Neuronal stem cell (in vitro differentiated cells): ENCODE measurements around the gene ZNF571.

ENCODE experiments used
- DNase-seq: peaks from one replicate; pipeline ENCODE4 v3.0.0-alpha.2; 2013; ENCODE audit warnings: low spot score
- H2AFZ ChIP-seq: one replicate; pipeline ENCODE4 v1.6.1; 2013; ENCODE audit warnings: mild to moderate bottlenecking, low read length, inconsistent platforms
- H2AK5ac ChIP-seq: 2 replicates; pipeline ENCODE4 v1.6.1; 2013; ENCODE audit warnings: low read depth, mild to moderate bottlenecking, inconsistent platforms, low read length, moderate library complexity, mixed read lengths
- H2BK120ac ChIP-seq: 2 replicates; pipeline ENCODE4 v1.6.1; 2013; ENCODE audit warnings: low read depth, mild to moderate bottlenecking, inconsistent platforms, low read length, moderate library complexity, mixed read lengths
- H2BK12ac ChIP-seq: one replicate; pipeline ENCODE4 v1.6.1; 2013; ENCODE audit warnings: low read length, inconsistent platforms
- H2BK15ac ChIP-seq: 2 replicates; pipeline ENCODE4 v1.6.1; 2013; ENCODE audit warnings: mild to moderate bottlenecking, low read length, inconsistent platforms, mixed read lengths
- H2BK5ac ChIP-seq: one replicate; pipeline ENCODE4 v1.6.1; 2013; ENCODE audit warnings: inconsistent platforms, mild to moderate bottlenecking, low read length, moderate library complexity
- H3K14ac ChIP-seq: one replicate; pipeline ENCODE4 v1.6.1; 2013; ENCODE audit warnings: low read length, inconsistent platforms
- H3K18ac ChIP-seq: 2 replicates; pipeline ENCODE4 v1.6.1; 2013; ENCODE audit warnings: low read length, inconsistent platforms
- H3K23ac ChIP-seq: 2 replicates; pipeline ENCODE4 v1.6.1; 2013; ENCODE audit warnings: low read depth, mild to moderate bottlenecking, mixed read lengths, low read length, inconsistent platforms; ENCODE audit not compliant: poor library complexity
- H3K27ac ChIP-seq: replicated peaks from 3 replicates; pipeline ENCODE4 v1.5.1; 2013; ENCODE audit warnings: low read length, inconsistent platforms
- H3K27me3 ChIP-seq, 3 experiments: 2 replicates each; pipeline ENCODE4 v1.6.1; 2013; ENCODE audit warnings: low read length in 3 of 3, mild to moderate bottlenecking in 2 of 3, inconsistent platforms in 1 of 3, low read depth in 1 of 3, mixed read lengths in 1 of 3, moderate library complexity in 1 of 3; ENCODE audit not compliant: control insufficient read depth in 3 of 3, insufficient read depth in 3 of 3
- H3K36me3 ChIP-seq, 2 donors: replicated peaks in 1 of 2; 2 replicates each; pipeline ENCODE4 v1.6.1; 2013; ENCODE audit warnings: low read length in 2 of 2; ENCODE audit not compliant: control insufficient read depth in 2 of 2, insufficient read depth in 2 of 2
- H3K4ac ChIP-seq: 2 replicates; pipeline ENCODE4 v1.6.1; 2013; ENCODE audit warnings: inconsistent platforms, mild to moderate bottlenecking, low read length, moderate library complexity
- H3K4me1 ChIP-seq, 2 donors: 1 replicate in 1 of 2; 2 replicates in 1 of 2; pipeline ENCODE4 v1.6.1; 2013; ENCODE audit warnings: low read length in 2 of 2, low read depth in 1 of 2; ENCODE audit not compliant: control insufficient read depth in 2 of 2, insufficient read depth in 1 of 2
- H3K4me2 ChIP-seq: one replicate; pipeline ENCODE4 v1.6.1; 2013; ENCODE audit warnings: mild to moderate bottlenecking, low read length, inconsistent platforms; ENCODE audit not compliant: insufficient read depth, poor library complexity, severe bottlenecking
- H3K4me3 ChIP-seq, 2 donors: 2 replicates each; pipeline ENCODE4 v1.5.1; 2013; ENCODE audit warnings: low read length in 2 of 2, mild to moderate bottlenecking in 2 of 2, inconsistent platforms in 1 of 2, moderate library complexity in 1 of 2
- H3K79me1 ChIP-seq: one replicate; pipeline ENCODE4 v1.6.1; 2013; ENCODE audit warnings: low read depth, mild to moderate bottlenecking, inconsistent platforms, low read length, moderate library complexity
- H3K9ac ChIP-seq: one replicate; pipeline ENCODE4 v1.6.1; 2013; ENCODE audit warnings: mild to moderate bottlenecking, low read depth, low read length, inconsistent platforms; ENCODE audit not compliant: poor library complexity
- H3K9me3 ChIP-seq, 2 donors: replicated peaks in 1 of 2; 2 replicates each; pipeline versions ENCODE3 to v1.6.1; 2013; ENCODE audit warnings: low read length in 2 of 2, mild to moderate bottlenecking in 2 of 2, inconsistent platforms in 1 of 2, low read depth in 1 of 2, mixed read lengths in 1 of 2, moderate library complexity in 1 of 2; ENCODE audit not compliant: control insufficient read depth in 2 of 2, insufficient read depth in 1 of 2
- H4K8ac ChIP-seq: one replicate; pipeline ENCODE4 v1.6.1; 2013; ENCODE audit warnings: low read depth, mild to moderate bottlenecking, inconsistent platforms, low read length, moderate library complexity
- H4K91ac ChIP-seq: one replicate; pipeline ENCODE4 v1.6.1; 2013; ENCODE audit warnings: low read length, low read depth, mild to moderate bottlenecking, inconsistent platforms; ENCODE audit not compliant: poor library complexity
- WGBS, 2 donors: extraction: QIAGEN DNeasy Blood & Tissue Kit; methylation state at CpG; one replicate each; pipeline ENCODE4 v1.1.7; 2013; ENCODE audit warnings: missing lambda C conversion rate in 2 of 2, mixed read lengths in 1 of 2; ENCODE audit not compliant: insufficient read length in 2 of 2, insufficient replicate concordance in 1 of 2; ENCODE audit errors: extremely low coverage in 2 of 2; 5-methylcytosine and 5-hydroxymethylcytosine counted together

Gene ZNF571

DNA sequence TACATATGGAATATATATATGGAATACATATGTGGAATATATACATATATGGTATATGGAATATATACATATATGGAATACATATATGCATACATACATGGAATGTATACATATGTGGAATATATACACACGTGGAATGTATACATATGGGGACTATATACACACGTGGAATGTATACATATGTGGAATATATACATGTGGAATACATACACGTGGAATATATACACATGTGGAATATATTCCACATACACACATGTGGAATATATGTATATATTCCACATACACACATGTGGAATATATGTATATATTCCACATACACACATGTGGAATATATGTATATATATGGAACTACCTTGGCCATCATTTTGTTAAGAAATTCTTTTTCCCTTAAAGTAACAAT lies 31.1 kb downstream of the ZNF571 start:
- no peaks in the 10 kb centered on the region for H3K27me3 ChIP-seq
- no peak overlapping the region for H3K14ac ChIP-seq
- H2BK15ac ChIP-seq: no peak overlapping the region
- H3K4ac ChIP-seq: no peak overlapping the region
- H3K36me3 ChIP-seq: peaks cover 4 to 14% of the 10 kb centered on the region in 2 donors
- H4K8ac ChIP-seq: no peak overlapping the region
- no CpG with 5 or more reads among the region's 3 CpGs for WGBS, 2 donors
- H3K79me1 ChIP-seq: no peaks in the 10 kb centered on the region
- no peak overlapping the region for H2BK12ac ChIP-seq
- H2BK120ac ChIP-seq: no peak overlapping the region
- H2AFZ ChIP-seq: no peak overlapping the region
- no peak overlapping the region for H3K9ac ChIP-seq
- no peak for DNase-seq
- no peak overlapping the region for H3K18ac ChIP-seq
- H3K27ac ChIP-seq: no peak overlapping the region
- no peak overlapping the region for H3K23ac ChIP-seq
- H3K4me3 ChIP-seq: no peak overlapping the region
- no peak overlapping the region for H4K91ac ChIP-seq
- H2BK5ac ChIP-seq: no peak overlapping the region
- no peak overlapping the region for H2AK5ac ChIP-seq
- no peaks in the 10 kb centered on the region for H3K4me1 ChIP-seq
- H3K9me3 ChIP-seq: peaks cover 30 to 95% of the 10 kb centered on the region in 2 donors
- H3K4me2 ChIP-seq: no peak overlapping the region

DNA sequence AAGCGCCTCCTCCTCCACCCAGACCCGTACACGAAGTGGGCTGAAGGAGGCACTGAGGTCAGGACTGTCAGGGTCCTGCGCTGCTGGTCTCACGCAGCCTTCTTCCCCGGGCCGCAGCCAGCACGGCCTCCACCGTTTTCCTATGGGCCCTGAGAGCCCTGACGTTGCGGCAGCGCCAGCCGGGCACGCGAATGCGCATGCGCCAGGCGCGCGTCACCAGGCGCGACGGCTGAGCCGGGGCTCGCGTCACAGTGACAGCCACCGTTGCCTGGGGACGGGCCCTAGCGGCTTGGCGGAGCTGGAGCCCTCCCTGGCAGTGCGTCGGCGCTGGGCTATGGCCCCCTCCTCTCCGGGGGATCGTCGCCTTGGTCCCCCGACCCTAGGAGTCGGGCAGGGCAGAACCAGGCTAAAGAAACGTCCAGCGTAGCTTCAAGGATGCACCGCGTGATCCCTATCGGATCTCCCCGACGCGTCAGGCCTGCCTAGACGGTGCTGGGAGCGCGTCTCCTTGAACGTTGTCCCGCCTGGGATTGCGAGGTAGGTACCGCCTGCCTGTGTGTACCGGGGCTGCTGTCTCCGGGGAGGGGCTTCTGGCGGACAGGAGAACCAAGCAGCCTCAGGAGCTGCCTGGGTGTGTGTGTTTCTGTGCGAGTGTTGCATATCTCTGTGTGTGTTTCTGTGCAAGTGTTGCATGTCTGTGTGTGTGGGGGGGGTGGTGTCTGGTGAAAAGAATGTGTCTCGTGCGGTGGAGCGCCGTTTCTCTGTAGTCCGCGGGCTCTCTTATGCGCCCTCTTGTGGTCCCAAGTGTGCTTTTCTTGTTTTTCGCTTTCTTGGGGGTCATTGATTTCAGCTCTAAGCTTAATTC lies 43.2 kb downstream of the ZNF571 start:
- Histone ChIP-seq H3K4me1 (no peaks in the 10 kb centered on the region), H2AFZ (no peak overlapping the region), H3K4me3 (peak overlapping the region; percentile 11 to 87), H3K36me3 (peaks cover 0 to 1% of the 10 kb centered on the region in 2 donors), H2BK15ac (no peak overlapping the region), H3K14ac (peak overlapping the region; percentile 0), H2BK5ac (no peak overlapping the region), H3K4me2 (peak overlapping the region; percentile 23), H4K8ac (no peak overlapping the region), H2BK120ac (no peak overlapping the region), H2AK5ac (peak overlapping the region; percentile 36), H3K9me3 (peaks cover 46 to 71% of the 10 kb centered on the region in 2 donors), H3K27me3 (no peaks in the 10 kb centered on the region), H3K4ac (peak overlapping the region; percentile 46), H3K23ac (peak overlapping the region; percentile 68), H4K91ac (no peak overlapping the region), H3K9ac (peak overlapping the region; percentile 72), H3K27ac (no peak overlapping the region), H3K18ac (peak overlapping the region; percentile 70), H3K79me1 (no peaks in the 10 kb centered on the region), H2BK12ac (no peak overlapping the region)
- no peak for DNase-seq
- no CpG with 5 or more reads among the region's 65 CpGs for WGBS, 2 donors

DNA sequence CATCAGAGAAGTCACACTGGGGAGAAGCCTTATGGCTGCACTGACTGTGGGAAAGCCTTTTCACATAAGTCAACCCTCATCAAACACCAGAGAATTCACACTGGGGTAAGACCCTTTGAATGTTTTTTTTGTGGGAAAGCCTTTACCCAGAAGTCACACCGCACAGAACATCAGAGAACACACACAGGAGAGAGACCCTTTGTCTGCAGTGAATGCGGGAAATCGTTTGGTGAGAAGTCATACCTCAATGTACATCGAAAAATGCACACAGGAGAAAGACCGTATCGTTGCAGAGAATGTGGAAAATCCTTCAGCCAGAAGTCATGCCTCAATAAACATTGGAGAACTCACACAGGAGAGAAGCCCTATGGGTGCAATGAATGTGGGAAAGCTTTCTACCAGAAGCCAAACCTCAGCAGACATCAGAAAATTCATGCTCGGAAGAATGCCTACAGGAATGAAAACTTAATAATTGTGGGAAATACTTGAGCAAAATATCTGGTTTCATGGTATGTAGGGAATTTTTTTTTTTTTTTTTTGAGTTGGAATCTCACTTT lies 57.1 kb downstream of the ZNF571 start:
- H3K4me2 ChIP-seq: no peak overlapping the region
- no peak overlapping the region for H2AFZ ChIP-seq
- H3K79me1 ChIP-seq: no peaks in the 10 kb centered on the region
- H2BK120ac ChIP-seq: no peak overlapping the region
- peaks cover 33 to 79% of the 10 kb centered on the region in 2 donors for H3K9me3 ChIP-seq
- no peak overlapping the region for H2BK12ac ChIP-seq
- H4K91ac ChIP-seq: no peak overlapping the region
- H3K23ac ChIP-seq: no peak overlapping the region
- peaks cover 27 to 50% of the 10 kb centered on the region in 2 donors for H3K36me3 ChIP-seq
- H3K9ac ChIP-seq: no peak overlapping the region
- H3K18ac ChIP-seq: no peak overlapping the region
- H2AK5ac ChIP-seq: no peak overlapping the region
- no peak overlapping the region for H2BK5ac ChIP-seq
- no peak overlapping the region for H3K27ac ChIP-seq
- DNase-seq: no peak
- no peaks in the 10 kb centered on the region for H3K27me3 ChIP-seq
- H3K4me3 ChIP-seq: peak overlapping the region in 1 of 2 donors; percentile 16
- no peaks in the 10 kb centered on the region for H3K4me1 ChIP-seq
- WGBS, 2 donors: no CpG with 5 or more reads among the region's 7 CpGs
- H4K8ac ChIP-seq: no peak overlapping the region
- no peak overlapping the region for H2BK15ac ChIP-seq
- no peak overlapping the region for H3K14ac ChIP-seq
- H3K4ac ChIP-seq: no peak overlapping the region

DNA sequence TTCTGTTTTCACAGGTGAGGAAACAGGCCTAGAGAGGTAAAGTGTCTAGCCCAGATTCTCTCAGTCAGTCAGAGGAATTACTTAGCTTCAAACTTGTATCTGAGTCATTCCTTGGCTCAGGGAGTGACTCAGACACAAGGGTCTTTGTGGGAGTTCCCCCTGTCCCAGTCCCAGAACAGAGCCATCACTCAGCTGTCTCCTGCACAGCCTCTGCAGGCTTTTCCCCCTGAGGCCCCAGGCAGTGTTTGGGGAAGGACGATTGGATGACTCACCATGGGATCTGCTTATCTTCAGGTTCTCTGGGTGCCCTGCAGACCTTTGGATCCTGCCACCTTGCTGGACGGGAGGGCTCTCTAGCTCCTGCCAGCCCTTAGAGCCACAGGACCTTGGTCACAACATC lies 74.7 kb downstream of the ZNF571 start:
- Histone ChIP-seq H3K23ac (no peak overlapping the region), H2BK12ac (no peak overlapping the region), H3K9me3 (peaks cover 10 to 61% of the 10 kb centered on the region in 2 donors), H3K4me3 (no peak overlapping the region), H3K27me3 (no peaks in the 10 kb centered on the region), H3K14ac (no peak overlapping the region), H3K4me2 (no peak overlapping the region), H3K9ac (no peak overlapping the region), H4K8ac (no peak overlapping the region), H3K79me1 (no peaks in the 10 kb centered on the region), H3K4me1 (no peaks in the 10 kb centered on the region), H2AFZ (no peak overlapping the region), H2AK5ac (no peak overlapping the region), H2BK15ac (no peak overlapping the region), H2BK120ac (no peak overlapping the region), H3K27ac (no peak overlapping the region), H3K18ac (no peak overlapping the region), H4K91ac (no peak overlapping the region), H3K4ac (no peak overlapping the region), H2BK5ac (no peak overlapping the region), H3K36me3 (peaks cover 13 to 68% of the 10 kb centered on the region in 2 donors)
- no peak for DNase-seq
- WGBS, 2 donors: no CpG with 5 or more reads among the region's 2 CpGs
